T-helper 9 cell (primary cell): ENCODE results near the gene RPS6KA5.
"Not testable (repeated sequence)": the region's sequence is repeated elsewhere in the genome, so short reads cannot be mapped to it uniquely, and the experiment has no call there.

Source experiments
- DNase-seq: peaks from one replicate; pipeline ENCODE4 v3.0.0-alpha.2; 2020
- total RNA-seq, 2 donors: gene quantifications; one replicate each; lab custom pipeline; 2026; lab: John Stamatoyannopoulos, UW

RPS6KA5 gene
- total RNA-seq, result 47.1 to 91.4 reads per million in 2 donors

- DNase-seq, result peak; percentile 99
Measured at GRCh38 chr14:91060351-91061055, at the start of gene RPS6KA5. Gene RPS6KA5 (minus strand): TSS chr14:91060641. CDS start chr14:91060434, 207 bp downstream.

GRCh38 chr14:91108941-91109611 lies 48.6 kb upstream of the RPS6KA5 start:
- no peak for DNase-seq

GRCh38 chr14:91103116-91103515 lies 42.7 kb upstream of the RPS6KA5 start:
- no peak for DNase-seq

GRCh38 chr14:91100102-91100501 lies 39.7 kb upstream of the RPS6KA5 start:
- DNase-seq, result no peak

GRCh38 chr14:91098591-91098990 lies 38.1 kb upstream of the RPS6KA5 start:
- DNase-seq, result no peak

- DNase-seq, result not testable (repeated sequence)
Measured at GRCh38 chr14:91097657-91098056, 37.2 kb upstream of the RPS6KA5 start.

GRCh38 chr14:91095178-91095577 lies 34.7 kb upstream of the RPS6KA5 start:
- DNase-seq, result no peak

GRCh38 chr14:91094772-91095171 lies 34.3 kb upstream of the RPS6KA5 start:
- no peak for DNase-seq

GRCh38 chr14:91093743-91094472 lies 33.5 kb upstream of the RPS6KA5 start:
- not testable (repeated sequence) for DNase-seq

- no peak for DNase-seq
Measured at GRCh38 chr14:91092073-91092472, 31.6 kb upstream of the RPS6KA5 start.

- no peak for DNase-seq
Measured at GRCh38 chr14:91090743-91091142, 30.3 kb upstream of the RPS6KA5 start.

GRCh38 chr14:91089958-91090535 lies 29.6 kb upstream of the RPS6KA5 start:
- DNase-seq, result no peak

- no peak for DNase-seq
Measured at GRCh38 chr14:91088585-91089235, 28.3 kb upstream of the RPS6KA5 start.

GRCh38 chr14:91087470-91087869 lies 27.0 kb upstream of the RPS6KA5 start:
- DNase-seq, result not testable (repeated sequence)

GRCh38 chr14:91084516-91084915 lies 24.1 kb upstream of the RPS6KA5 start:
- no peak for DNase-seq

- DNase-seq, result no peak
Measured at GRCh38 chr14:91082282-91082681, 21.8 kb upstream of the RPS6KA5 start.

- DNase-seq, result no peak
Measured at GRCh38 chr14:91080071-91080470, 19.6 kb upstream of the RPS6KA5 start.

GRCh38 chr14:91078095-91078737 lies 17.8 kb upstream of the RPS6KA5 start:
- no peak for DNase-seq

GRCh38 chr14:91075553-91075952 lies 15.1 kb upstream of the RPS6KA5 start:
- no peak for DNase-seq

- DNase-seq, result no peak
Measured at GRCh38 chr14:91070572-91070971, 10.1 kb upstream of the RPS6KA5 start.

- no peak for DNase-seq
Measured at GRCh38 chr14:91068642-91069041, 8.2 kb upstream of the RPS6KA5 start.

GRCh38 chr14:91067186-91067585 lies 6.7 kb upstream of the RPS6KA5 start:
- DNase-seq, result no peak
